Keratinocyte (primary cell): ENCODE results near the gene PRODH2. TPM values are rescaled to one million over a fixed set of nuclear protein-coding genes. Genes with fewer than 3 reads are reported as not detected.

Experiments used
- DNase-seq: peaks from one replicate; pipeline ENCODE4 v3.0.0-alpha.2; 2011; ENCODE audit warnings: low read depth, missing footprints, low spot score
- FAIRE-seq: peaks from 2 replicates; lab custom pipeline; 2011; peaks lifted over from hg19 to GRCh38; lab: Jason Lieb, UNC
- H2AFZ ChIP-seq: 2 replicates; pipeline ENCODE4 v1.6.0; 2012; ENCODE audit warnings: low read length, control low read depth, inconsistent platforms; ENCODE audit not compliant: control insufficient read depth
- H3K27ac ChIP-seq: 2 replicates; pipeline ENCODE4 v1.5.1; 2011; ENCODE audit warnings: low read length; ENCODE audit not compliant: control insufficient read depth, insufficient read depth
- H3K27me3 ChIP-seq: 3 replicates; pipeline ENCODE4 v1.6.0; 2011; ENCODE audit warnings: low read length; ENCODE audit not compliant: control insufficient read depth, insufficient read depth; ENCODE audit errors: extremely low read depth
- H3K36me3 ChIP-seq, 2 experiments: 2 replicates in 1 of 2; 3 replicates in 1 of 2; pipeline ENCODE4 v1.5.1; 2011; ENCODE audit warnings: low read length in 2 of 2, mild to moderate bottlenecking in 1 of 2; ENCODE audit not compliant: control insufficient read depth in 2 of 2, insufficient read depth in 2 of 2; ENCODE audit errors: extremely low read depth in 1 of 2
- H3K4me1 ChIP-seq: 3 replicates; pipeline ENCODE4 v1.5.1; 2011; ENCODE audit warnings: low read length; ENCODE audit not compliant: control insufficient read depth, insufficient read depth; ENCODE audit errors: extremely low read depth
- H3K4me2 ChIP-seq: 3 replicates; pipeline ENCODE4 v1.6.0; 2011; ENCODE audit warnings: low read depth, low read length; ENCODE audit not compliant: control insufficient read depth, insufficient read depth; ENCODE audit errors: extremely low read depth
- H3K4me3 ChIP-seq, 3 experiments: fragments of 200-600 bp in 1 of 3; sonication (generic) in 1 of 3; 2 replicates in 2 of 3; 3 replicates in 1 of 3; pipeline ENCODE4 v1.5.1; 2011 to 2016; ENCODE audit warnings: low read length in 3 of 3, mild to moderate bottlenecking in 3 of 3, control low read depth in 2 of 3, inconsistent platforms in 1 of 3, low read depth in 1 of 3, mixed read lengths in 1 of 3, mixed run types in 1 of 3, moderate library complexity in 1 of 3; ENCODE audit not compliant: control insufficient read depth in 2 of 3, insufficient read depth in 2 of 3; ENCODE audit errors: extremely low read depth in 1 of 3
- H3K79me2 ChIP-seq: 2 replicates; pipeline ENCODE4 v1.6.0; 2012; ENCODE audit warnings: low read length; ENCODE audit not compliant: control insufficient read depth, insufficient read depth
- H3K9ac ChIP-seq: 3 replicates; pipeline ENCODE4 v1.6.0; 2011; ENCODE audit warnings: low read length; ENCODE audit not compliant: control insufficient read depth, insufficient read depth; ENCODE audit errors: extremely low read depth
- H3K9me1 ChIP-seq: 3 replicates; pipeline ENCODE4 v1.6.0; 2011; ENCODE audit warnings: low read length; ENCODE audit not compliant: control insufficient read depth, insufficient read depth; ENCODE audit errors: extremely low read depth
- H3K9me3 ChIP-seq: 2 replicates; pipeline ENCODE4 v1.5.1; 2012; ENCODE audit warnings: low read depth, low read length; ENCODE audit not compliant: control insufficient read depth
- H4K20me1 ChIP-seq: 3 replicates; pipeline ENCODE4 v1.6.0; 2011; ENCODE audit warnings: low read length; ENCODE audit not compliant: control insufficient read depth, insufficient read depth; ENCODE audit errors: extremely low read depth
- CTCF ChIP-seq, 3 experiments: IDR thresholded peaks in 1 of 3; conservative IDR thresholded peaks in 1 of 3; optimal IDR thresholded peaks in 1 of 3; 2 replicates in 2 of 3; 3 replicates in 1 of 3; pipeline versions ENCODE3 to v1.5.1; 2011; ENCODE audit warnings: low read length in 3 of 3, mild to moderate bottlenecking in 3 of 3, moderate library complexity in 2 of 3, control low read depth in 1 of 3, inconsistent platforms in 1 of 3; ENCODE audit not compliant: insufficient read depth in 2 of 3; ENCODE audit errors: extremely low read depth in 1 of 3
- EZH2 ChIP-seq: IDR thresholded peaks from one replicate; pipeline ENCODE4 v1.6.1; 2012; ENCODE audit warnings: inconsistent platforms, mild to moderate bottlenecking, low read length, moderate library complexity
- dilution Hi-C: fragments of 300-500 bp; cut with MboI; formaldehyde crosslinking; loops from one replicate; pipeline ENCODE4 v1.7.0; 2020; ENCODE audit warnings: low sequenced_read_pairs; ENCODE audit not compliant: extremely low pct_ligation_motif_present
- polyA plus RNA-seq, 5 experiments: library from polyadenylated mRNA; depleted of rRNA in 3 of 5; stranded (reverse) in 3 of 5; stranded (forward) in 1 of 5; unstranded in 1 of 5; fragments of >200 nt; gene quantifications; 1 replicate in 1 of 5; 2 replicates in 3 of 5; 3 replicates in 1 of 5; pipeline versions ENCODE4 v1.2.1 to v1.2.3, GENCODE V29; 2011 to 2012; ENCODE audit warnings: missing spikeins in 2 of 5, low read depth in 1 of 5, low replicate concordance in 1 of 5

PRODH2 gene
- polyA plus RNA-seq, 1 donor (not counting 4 experiments of a cell fraction or from before 2014, with no cell fraction given): not detected

- H3K9ac ChIP-seq: no peak overlapping the region
- no peaks in the 10 kb centered on the region for H3K36me3 ChIP-seq
- no peak overlapping the region for H3K4me2 ChIP-seq
- H3K4me3 ChIP-seq: no peak overlapping the region
- no peak for TF ChIP-seq CTCF (optimal IDR thresholded peaks at IDR 0.05 in 1 of 3, IDR thresholded peaks at IDR 0.05 in 1 of 3, conservative IDR thresholded peaks at IDR 0.05 in 1 of 3; ENCODE audit: extremely low read depth in 1 of 3, insufficient read depth in 2 of 3, low read length in 3 of 3)
- TF ChIP-seq EZH2: no peak
- no peak overlapping the region for H3K27ac ChIP-seq
- DNase-seq (no peak), FAIRE-seq (no peak)
- no peaks in the 10 kb centered on the region for H3K27me3 ChIP-seq
- dilution Hi-C loops: no loop called here
- H3K9me1 ChIP-seq: no peaks in the 10 kb centered on the region
- H4K20me1 ChIP-seq: peaks cover 2% of the 10 kb centered on the region
- H3K79me2 ChIP-seq: no peaks in the 10 kb centered on the region
- H3K4me1 ChIP-seq: no peaks in the 10 kb centered on the region
- no peaks in the 10 kb centered on the region for H3K9me3 ChIP-seq
- no peak overlapping the region for H2AFZ ChIP-seq
These were observed 23.3 kb downstream of the PRODH2 start for GRCh38 chr19:35789195-35789977.

GRCh38 chr19:35788205-35788960, 24.3 kb downstream of the PRODH2 start:
- Histone ChIP-seq H2AFZ (no peak overlapping the region), H3K4me3 (no peak overlapping the region), H3K36me3 (no peaks in the 10 kb centered on the region), H4K20me1 (peaks cover 2% of the 10 kb centered on the region), H3K4me2 (no peak overlapping the region), H3K9me1 (no peaks in the 10 kb centered on the region), H3K9me3 (no peaks in the 10 kb centered on the region), H3K79me2 (no peaks in the 10 kb centered on the region), H3K9ac (no peak overlapping the region), H3K27me3 (no peaks in the 10 kb centered on the region), H3K4me1 (no peaks in the 10 kb centered on the region), H3K27ac (no peak overlapping the region)
- FAIRE-seq (no peak), DNase-seq (no peak)
- dilution Hi-C loops: no loop called here
- TF ChIP-seq EZH2 (no peak), CTCF (optimal IDR thresholded peaks at IDR 0.05 in 1 of 3, IDR thresholded peaks at IDR 0.05 in 1 of 3, conservative IDR thresholded peaks at IDR 0.05 in 1 of 3; ENCODE audit: extremely low read depth in 1 of 3, insufficient read depth in 2 of 3, low read length in 3 of 3) (no peak)
